Activated CD4-positive, alpha-beta T cell treated with anti-CD3 and anti-CD28 coated beads, Interleukin-2, amount 50 U/mL, for 48 hours (primary cell): Measurements from ENCODE around the gene NEO1.
"Not testable (repeated sequence)": the region's sequence is repeated elsewhere in the genome, so short reads cannot be mapped to it uniquely, and the experiment has no call there.

Experiments
- DNase-seq, 2 experiments: peaks; one replicate each; pipeline ENCODE4 v3.0.0-alpha.2; 2020

Gene NEO1

DNA sequence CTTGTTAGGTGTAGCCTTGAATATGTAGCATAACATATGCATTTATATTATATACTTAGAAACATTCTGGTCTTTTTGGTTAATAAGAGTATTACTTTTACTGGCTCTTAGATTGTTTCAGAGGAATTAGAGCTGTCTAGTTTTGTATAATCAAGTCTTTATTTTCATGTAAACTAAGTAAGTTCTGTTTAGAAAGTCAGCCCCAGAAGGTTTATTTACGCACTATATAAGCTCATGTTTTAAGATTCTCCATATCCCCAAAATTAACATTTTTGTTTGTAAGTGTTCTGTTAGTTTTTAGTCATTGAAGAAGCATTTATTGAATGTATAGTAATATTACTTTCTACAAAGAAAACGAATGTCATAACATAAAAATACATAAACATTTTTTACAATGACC is 158.4 kb downstream of the NEO1 start:
- DNase-seq: no peak

DNA sequence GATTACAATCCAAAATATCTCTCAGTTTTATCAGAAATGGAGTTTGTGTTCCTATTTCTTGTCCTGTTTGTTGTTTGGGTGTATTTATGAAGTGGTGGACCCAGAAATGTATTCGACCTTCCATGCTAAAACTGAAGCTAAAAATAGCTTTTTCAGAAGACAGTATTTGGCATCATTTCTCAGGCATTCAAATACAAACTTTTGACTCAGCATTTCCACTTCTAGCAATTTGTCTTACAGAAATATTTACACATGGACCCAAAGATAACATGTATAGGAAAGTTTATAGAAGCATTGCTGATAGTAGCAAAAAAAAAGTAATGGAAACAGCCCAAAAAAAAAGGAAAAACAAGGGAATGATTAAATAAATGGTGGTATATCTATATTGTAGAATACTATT is 160.2 kb downstream of the NEO1 start:
- no peak for DNase-seq

DNA sequence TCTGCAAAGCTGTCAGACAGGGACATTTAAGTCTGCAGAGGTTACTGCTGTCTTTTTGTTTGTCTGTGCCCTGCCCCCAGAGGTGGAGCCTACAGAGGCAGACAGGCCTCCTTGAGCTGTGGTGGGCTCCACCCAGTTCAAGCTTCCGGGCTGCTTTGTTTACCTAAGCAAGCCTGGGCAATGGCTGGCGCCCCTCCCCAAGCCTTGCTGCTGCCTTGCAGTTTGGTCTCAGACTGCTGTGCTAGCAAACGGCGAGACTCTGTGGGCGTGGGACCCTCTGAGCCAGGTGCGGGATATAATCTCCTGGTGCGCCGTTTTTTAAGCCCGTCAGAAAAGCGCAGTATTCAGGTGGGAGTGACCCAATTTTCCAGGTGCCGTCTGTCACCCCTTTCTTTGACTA is 169.2 kb downstream of the NEO1 start:
- DNase-seq: not testable (repeated sequence)

DNA sequence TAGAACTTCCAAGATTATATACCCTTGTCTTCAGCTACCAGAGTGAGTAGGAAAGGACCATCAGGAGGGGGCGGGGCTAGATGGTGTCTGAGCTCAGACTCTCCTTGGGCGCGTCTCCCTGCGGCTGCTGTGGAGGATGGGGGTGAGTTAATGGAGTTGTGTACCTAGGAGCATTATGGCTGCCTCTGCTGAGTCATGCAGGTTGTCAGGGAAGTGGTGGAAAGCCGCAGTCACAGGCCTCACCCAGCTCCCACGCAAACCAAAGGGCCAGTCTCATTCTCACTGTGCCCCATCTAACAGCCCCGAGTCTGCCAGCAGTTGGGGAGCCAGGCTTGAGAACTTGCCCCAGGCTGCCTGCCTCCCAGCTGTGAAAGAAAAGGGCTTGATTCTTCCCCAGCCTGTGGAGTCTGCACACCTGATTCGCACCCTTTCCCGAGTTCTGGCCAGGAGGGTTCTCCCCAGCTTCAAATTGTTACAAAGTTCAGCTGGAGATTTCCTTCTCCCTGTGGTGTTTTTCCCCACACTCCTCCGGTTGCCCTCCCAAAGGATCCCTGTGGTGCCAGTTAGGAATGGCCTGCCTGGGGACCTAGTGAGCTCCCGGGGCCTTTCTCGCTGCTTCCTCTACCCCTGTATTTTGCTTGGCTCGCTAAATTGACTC is 173.2 kb downstream of the NEO1 start:
- peak; percentile 52 to 64 for DNase-seq

DNA sequence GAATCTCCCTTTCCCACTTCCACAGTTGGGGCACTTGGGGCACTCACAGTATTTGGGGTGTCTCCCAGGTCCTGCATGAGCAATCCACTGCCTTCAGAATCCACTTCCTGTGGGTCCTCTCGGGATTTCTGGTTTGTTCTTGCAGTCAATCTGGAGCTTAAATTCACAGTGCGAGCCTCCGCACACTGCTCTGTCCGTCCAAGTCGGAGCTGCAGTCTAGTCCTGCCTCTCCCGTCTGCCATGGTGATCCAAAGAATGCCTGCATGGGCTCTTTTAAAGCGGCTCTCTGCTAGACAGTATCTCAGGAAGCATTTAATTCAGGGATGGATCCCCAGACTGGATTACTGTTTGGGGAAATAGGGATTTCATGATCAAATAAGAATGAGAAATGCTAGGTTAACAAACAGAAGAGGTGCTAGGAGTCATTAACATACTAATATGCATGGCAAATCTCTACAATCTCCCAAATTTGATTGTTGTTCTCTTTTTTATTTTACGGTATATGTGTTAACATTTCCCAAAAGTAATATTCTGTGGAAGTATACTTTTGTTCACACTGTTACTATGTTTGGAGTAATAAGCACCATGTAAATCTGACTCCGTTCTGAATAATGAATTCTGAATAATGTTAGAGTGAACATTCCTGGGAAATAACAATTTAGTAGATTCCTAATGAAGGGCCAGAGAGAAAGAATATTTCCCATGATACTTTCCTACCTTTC is 174.0 kb downstream of the NEO1 start:
- DNase-seq: no peak

DNA sequence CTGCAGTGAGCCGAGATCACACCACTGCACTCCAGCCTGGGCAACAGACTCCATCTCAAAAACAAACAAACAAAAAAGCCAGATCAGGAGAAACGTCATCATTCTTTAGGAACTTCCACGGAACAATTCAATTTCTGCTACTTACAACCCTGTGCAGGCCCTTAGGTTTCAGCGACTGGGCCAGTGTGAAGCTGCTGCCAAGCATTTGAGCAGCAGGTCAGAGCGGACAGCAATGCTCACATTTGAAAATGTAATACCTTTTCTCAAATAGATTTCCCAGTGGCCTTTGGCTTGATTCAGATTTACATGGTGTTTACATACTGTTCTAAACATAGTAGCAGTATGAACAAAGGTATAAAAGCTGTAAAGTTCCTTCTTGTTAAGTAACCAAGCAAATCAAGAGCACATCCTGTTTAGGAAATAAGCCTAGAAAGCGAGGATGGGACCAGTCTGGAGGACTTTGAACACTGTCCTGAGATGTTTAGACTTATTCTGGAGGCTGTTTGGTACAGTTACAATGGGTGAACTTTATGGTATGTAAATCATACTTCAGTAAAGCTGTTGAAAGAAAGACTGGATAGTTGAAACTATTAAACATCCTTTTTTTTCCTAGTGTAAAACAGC is 175.3 kb downstream of the NEO1 start:
- no peak for DNase-seq

DNA sequence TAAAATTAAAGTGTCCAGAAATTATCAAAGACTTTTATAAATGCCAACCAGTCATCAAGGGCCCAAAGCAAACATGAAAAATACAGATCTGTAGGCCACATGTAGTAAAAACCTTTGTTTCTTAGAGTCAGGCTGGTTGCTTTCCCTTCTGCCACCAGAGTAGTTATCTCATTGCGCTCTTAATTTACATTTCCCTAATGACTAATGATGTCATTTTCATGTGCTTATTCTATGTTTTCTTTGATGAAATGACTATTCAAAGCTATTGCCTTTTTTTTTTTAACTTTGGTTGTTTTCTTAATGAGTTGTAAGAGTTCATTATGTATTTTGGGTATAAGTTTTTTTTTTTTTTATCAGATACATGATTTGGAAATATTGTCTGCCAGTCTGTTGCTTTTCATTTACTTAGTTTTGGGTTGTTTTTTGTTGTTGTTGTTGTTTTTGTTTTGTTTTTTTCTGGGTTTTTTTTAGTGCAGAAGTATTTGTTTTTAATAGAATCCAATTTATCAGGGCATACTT is 175.9 kb downstream of the NEO1 start:
- no peak for DNase-seq

DNA sequence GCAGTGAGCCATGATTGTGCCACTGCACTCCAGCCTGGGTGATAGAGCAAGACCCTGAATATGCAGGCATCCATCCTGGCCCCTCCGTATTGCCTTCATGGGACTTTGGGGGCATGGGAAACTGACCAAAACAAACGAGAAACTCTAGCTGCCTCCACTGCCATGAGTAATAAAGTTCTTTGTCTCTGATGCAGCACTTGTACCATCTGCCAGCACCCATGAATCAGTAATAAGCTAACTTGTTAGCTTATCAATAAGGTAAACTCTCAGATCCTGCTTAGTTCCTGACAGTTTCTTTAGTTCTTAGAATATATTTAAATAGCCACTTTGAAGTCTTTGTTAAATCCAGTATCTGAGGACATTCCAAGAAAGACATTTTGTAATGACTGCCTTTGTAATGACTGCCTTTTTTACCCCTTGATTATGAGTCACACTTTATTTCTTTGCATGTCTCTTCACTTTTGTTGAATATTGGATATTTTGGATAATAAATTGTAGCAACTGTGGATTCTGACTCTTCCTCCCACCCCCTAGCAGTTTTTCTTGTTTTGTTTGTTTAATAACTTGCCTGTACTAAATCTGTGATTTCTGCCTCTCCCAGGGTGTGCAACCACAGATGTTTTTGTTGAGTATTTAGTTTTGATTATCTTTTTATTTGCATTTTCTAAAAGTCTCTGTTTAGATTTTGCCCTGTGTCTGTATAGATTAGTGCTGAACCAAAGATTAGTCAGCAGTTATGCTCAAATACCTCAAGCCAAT is 179.6 kb downstream of the NEO1 start:
- no peak for DNase-seq

DNA sequence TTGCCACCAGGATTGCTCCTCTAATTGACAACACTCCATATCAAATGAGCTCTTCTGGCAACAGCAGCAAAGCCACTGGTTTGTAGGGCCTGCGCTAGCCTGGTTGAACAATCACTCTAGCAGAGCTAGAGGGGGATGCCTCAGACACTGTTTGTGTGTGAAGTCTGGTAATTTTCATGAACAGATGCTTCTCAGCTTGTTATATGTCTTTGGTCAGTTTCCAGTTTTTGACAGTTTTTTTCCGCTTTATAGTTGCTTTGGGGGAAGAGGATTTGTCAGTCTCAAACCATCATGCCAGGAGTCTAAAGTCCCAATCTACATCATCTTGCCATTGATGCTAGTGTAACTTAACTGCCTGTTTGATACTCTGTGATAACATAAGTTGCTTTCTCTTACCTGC is 180.5 kb downstream of the NEO1 start:
- no peak for DNase-seq

DNA sequence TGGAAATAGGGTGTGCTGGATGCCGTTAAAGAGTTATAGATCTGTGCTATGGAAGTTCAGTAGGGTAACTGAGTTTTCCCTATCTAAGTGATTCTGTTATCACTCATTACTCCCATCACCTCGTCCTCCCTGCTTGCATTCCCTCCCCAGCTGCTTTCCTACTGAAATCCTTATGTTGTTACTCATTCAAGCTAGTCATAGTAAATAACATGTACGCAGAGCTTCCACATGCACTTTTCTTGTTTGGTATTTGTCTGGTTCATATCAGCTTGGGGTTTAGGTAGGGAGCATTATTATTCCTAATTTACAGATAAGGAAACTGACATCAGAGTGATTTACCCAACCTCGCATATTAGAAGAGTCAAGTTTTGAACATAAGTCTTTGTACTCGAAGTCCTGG is 181.4 kb downstream of the NEO1 start:
- no peak for DNase-seq

DNA sequence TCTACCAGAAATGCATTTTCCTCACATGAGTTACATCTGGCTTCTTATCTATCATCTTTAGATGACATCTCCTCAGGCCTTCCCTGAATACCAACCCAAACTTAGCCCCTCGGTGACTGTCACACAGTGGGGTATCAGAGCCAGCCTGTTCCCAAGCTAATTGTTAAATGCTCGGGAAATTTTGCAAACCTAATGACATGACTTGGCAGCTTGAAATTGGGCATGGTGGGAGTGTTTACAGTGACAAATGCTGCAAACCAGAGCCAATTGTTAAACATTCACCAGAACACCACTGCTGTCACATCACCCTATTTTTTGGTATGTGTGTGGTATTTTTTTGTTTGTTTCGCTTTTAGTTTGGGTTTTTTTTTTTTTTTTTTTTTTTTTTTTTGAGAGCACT is 185.6 kb downstream of the NEO1 start:
- no peak for DNase-seq

DNA sequence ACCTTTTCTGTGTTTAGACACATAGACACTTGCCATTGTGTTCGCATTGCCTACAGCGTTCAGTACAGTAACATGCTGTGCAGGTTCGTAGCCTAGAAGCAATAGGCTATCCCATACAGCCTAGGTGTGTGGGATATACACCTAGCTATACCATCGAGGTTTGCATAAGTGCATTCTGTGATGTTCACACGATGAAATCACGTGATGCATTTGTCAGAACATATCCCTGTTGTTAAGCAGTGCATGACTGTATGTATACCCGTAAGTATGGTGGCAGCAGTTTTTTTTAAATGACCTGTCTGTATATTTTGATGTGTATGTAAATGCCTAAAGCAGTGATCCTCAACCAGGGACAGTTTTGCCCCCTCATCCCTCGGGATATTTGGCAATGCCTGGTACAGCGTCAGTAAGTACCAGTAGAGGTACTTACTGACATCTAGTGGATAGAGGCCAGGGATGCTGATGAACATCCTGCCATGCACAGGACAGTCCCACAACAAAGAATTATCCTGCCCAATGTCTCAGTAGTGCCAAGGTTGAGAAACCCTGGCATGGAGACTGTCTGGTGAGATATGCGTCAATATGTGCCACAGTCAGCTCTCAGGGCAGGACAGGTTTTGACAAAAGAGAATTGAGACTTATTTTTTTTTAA is 187.4 kb downstream of the NEO1 start:
- no peak for DNase-seq

DNA sequence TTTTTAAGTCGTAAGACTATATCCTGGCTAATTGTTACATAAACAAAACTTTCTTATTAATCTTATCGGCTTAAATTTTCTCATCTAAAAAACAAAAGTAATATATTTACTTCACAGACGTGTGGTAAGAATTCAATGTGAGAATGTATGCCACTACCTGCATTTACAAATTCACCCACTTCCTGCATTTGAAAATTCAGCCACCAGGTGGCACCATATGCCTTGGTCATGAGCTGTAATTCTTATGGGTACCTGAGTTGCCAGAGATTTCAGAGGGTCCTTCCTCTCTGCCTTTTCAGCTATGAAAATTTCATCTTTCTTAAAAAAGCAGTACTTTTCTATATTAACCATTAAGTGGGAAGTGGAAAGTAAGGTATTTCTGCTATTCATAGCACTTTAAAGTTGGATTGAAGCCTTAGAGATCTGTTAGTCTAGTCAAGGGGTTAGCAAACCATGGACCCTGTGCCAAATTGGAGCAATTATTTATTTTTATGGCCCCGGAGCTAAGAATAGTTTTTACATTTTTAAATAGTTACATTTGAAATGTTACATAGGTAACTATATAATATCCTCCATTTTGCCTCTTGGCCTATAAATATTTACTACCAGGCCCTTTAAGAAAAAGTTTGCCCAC is 188.7 kb downstream of the NEO1 start:
- DNase-seq: peak; percentile 82 to 86

DNA sequence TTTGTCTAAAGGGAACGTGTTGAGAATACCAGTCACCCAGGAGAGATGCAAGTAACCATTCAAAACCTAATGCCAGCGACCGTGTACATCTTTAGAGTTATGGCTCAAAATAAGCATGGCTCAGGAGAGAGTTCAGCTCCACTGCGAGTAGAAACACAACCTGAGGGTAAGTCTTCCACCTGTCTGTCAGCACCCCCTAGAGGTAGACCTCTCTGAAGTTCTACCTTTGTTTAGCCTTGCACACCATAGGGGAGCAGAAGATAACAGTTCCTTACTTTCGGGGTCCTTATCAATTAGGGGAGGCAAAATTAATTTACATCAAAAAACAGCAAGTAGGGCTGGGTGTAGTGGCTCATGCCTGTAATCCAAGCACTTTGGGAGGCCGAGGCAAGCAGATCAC is 192.1 kb downstream of the NEO1 start:
- DNase-seq: no peak

DNA sequence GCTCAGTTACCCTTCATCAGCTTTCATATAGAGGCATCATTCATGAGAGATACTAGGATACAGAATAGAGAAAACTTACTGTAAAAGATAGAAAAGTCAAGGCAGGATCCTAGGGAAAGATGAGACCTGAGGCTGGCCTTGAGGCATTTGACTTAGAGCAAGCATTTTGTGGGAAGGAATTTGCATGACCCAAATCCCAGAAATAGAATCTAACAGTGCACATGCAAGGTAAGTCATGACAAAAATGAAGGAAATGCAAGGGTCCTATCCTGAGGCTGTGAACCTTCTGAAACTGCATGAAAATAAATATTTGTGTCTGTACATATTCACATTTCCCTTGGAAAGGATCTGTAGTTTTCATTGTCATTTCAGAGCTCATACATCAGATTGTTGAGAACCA is 194.2 kb downstream of the NEO1 start:
- no peak for DNase-seq

DNA sequence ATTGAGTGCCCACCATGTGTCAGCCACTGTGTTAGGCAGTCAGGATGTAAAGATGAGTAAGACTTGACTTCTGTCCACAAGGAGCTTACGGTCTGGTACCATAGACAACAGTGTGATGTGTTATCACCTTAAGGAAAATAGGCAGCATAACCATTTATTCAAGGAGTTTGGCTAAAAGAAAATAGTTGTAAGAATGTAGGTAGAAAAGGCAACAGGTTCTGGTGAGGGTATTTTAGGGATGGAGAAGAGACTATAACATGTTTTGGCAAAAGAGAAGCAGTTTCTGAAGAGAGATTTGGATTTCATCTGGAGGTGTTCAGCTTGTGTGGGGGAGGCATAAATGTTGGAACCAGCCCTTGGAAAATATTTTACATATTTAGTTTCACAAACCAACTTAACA is 194.6 kb downstream of the NEO1 start:
- DNase-seq: no peak

DNA sequence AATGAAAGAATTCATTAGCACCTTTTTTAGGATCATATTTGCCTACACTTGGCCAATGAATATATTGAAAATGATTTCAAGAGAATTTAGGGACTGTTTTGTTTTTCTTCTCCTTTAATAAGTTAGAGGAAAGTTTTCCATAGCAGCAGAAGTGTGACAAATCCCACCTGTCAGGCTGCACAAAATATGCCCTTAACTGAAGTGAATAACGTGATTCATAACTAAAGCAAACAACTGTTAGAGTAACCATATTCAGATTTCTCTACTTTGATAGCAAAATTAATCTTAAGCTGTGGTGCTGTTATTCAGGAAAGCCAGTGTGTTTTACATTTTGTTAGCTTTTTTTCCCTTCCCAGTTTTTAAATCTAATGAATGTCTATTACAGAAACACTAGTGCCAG is 195.1 kb downstream of the NEO1 start:
- DNase-seq: no peak

DNA sequence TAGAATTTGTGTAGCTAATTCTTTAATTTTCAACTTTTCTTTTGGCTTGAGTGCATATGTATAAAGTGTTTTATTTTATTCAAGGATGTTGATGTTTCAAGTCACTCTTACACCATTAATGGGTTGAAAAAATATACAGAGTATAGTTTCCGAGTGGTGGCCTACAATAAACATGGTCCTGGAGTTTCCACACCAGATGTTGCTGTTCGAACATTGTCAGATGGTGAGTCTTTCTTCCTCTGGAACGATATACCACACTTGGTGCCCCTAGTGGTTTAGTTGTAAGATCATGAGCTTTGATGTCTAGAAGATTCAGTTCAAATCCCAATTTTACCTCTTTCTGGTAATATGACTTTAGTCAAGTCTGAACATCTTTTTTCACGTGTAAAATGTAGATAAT is 197.2 kb downstream of the NEO1 start:
- DNase-seq: no peak

DNA sequence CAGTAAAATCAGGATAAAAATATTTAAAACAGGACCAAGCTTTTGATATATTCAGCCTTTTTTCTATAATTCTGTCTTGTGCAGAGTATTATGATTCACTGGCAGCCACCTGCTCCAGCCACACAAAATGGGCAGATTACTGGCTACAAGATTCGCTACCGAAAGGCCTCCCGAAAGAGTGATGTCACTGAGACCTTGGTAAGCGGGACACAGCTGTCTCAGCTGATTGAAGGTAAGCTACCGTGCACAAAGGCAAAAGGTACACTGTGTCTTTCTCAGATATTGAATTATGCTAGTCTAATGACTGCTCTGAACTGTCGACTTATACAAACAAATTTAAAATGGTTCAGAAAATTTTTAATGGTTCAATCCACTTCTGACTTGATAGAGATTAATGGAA is 202.3 kb downstream of the NEO1 start:
- no peak for DNase-seq

DNA sequence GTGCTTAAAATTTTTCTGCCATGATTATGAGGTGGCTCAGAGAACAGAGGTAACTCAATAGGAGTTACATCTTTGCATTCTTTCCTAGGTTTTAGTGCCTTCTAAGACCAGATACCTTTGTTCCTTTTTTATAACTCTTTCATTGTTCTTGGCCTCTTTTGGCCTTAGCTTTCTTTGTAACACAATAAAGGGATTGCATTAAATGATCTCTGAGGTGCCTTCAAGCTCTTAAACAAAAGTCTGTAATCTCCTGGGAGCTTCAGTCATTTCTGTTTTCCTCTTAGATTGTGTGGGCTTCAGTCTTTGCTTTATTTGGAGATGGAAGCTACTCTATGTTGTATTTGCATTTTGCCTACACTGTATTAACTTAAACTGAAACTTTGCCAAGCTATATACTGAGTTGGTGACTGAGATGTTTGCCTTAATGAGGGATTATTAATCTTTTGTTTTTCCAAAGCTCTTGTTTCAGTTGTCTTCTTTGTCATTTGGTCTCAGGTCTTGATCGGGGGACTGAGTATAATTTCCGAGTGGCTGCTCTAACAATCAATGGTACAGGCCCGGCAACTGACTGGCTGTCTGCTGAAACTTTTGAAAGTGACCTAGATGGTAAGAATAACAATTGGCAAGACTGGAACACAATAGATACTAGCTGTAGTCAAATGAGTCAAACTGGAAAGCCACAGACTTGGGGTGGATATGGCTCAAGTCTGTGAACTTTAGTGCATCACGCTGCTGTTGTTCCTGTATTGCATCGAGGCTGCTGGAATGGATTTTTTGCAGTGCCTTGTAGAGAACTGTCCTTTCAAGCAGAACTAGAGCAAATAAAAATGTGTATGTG is 206.2 kb downstream of the NEO1 start:
- DNase-seq: peak; percentile 5 to 23

DNA sequence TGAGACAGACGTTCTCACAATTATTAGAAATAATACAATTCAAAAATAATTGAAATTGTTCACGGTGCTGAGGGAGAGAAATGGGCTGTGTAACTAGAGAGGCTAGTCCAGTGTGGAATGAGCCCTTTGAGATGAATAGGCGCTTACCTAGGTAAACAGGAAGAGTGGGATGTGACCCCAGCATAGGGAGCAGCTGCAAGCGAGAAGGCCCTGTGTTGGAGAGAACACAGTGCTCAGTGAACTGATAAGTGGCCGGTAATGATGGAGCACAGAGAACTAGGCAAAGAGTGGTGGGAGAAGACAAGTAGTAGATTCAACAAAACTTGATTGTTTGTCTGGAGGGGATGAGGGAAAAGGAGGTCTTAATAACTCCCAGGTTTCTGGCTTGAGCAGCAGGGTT is 212.6 kb downstream of the NEO1 start:
- no peak for DNase-seq
